ENCODE data around the gene ISL2. TPM values are rescaled to one million over a fixed set of nuclear protein-coding genes. Genes with fewer than 3 reads are reported as not detected.
A peak's percentile ranks its signal among the peaks of the same experiment; 100 is the strongest.

Gene ISL2
- total RNA-seq, 1 donor from 2014 or later: 78.7 TPM

GRCh38 chr15:76346669-76347481, 10.3 kb downstream of the ISL2 start:
- Mint-ChIP-seq H3K9me3 (ENCODE audit: unreplicated experiment) (peaks cover 15% of the 10 kb centered on the region), H3K27ac (ENCODE audit: unreplicated experiment) (no peak overlapping the region), H3K4me3 (ENCODE audit: unreplicated experiment) (peak overlapping the region; percentile 75), H3K4me1 (ENCODE audit: low read depth, unreplicated experiment) (peaks cover 14% of the 10 kb centered on the region), H3K27me3 (ENCODE audit: unreplicated experiment) (peaks cover 25% of the 10 kb centered on the region), H3K36me3 (ENCODE audit: unreplicated experiment) (peaks cover 4% of the 10 kb centered on the region)
- no peak for TF ChIP-seq CTCF (IDR thresholded peaks at IDR 0.05; ENCODE audit: partially characterized antibody, unreplicated experiment)
- peak; percentile 63 for DNase-seq

GRCh38 chr15:76347482-76348055, 11.0 kb downstream of the ISL2 start:
- peaks cover 4% of the 10 kb centered on the region for H3K36me3 Mint-ChIP-seq (ENCODE audit: unreplicated experiment)
- no peak for TF ChIP-seq CTCF (IDR thresholded peaks at IDR 0.05; ENCODE audit: partially characterized antibody, unreplicated experiment)
- H3K9me3 Mint-ChIP-seq (ENCODE audit: unreplicated experiment): peaks cover 11% of the 10 kb centered on the region
- H3K27ac Mint-ChIP-seq (ENCODE audit: unreplicated experiment): no peak overlapping the region
- DNase-seq: no peak
- peaks cover 26% of the 10 kb centered on the region for H3K27me3 Mint-ChIP-seq (ENCODE audit: unreplicated experiment)
- H3K4me3 Mint-ChIP-seq (ENCODE audit: unreplicated experiment): peak overlapping the region; percentile 76
- H3K4me1 Mint-ChIP-seq (ENCODE audit: low read depth, unreplicated experiment): peaks cover 14% of the 10 kb centered on the region

GRCh38 chr15:76349301-76350070, 12.9 kb downstream of the ISL2 start:
- no peak for DNase-seq

GRCh38 chr15:76353023-76353577, 16.5 kb downstream of the ISL2 start:
- H3K9me3 Mint-ChIP-seq (ENCODE audit: unreplicated experiment): peaks cover 2% of the 10 kb centered on the region
- H3K36me3 Mint-ChIP-seq (ENCODE audit: unreplicated experiment): no peaks in the 10 kb centered on the region
- H3K27ac Mint-ChIP-seq (ENCODE audit: unreplicated experiment): no peak overlapping the region
- DNase-seq: no peak
- no peak overlapping the region for H3K4me3 Mint-ChIP-seq (ENCODE audit: unreplicated experiment)
- H3K4me1 Mint-ChIP-seq (ENCODE audit: low read depth, unreplicated experiment): no peaks in the 10 kb centered on the region
- peaks cover 5% of the 10 kb centered on the region for H3K27me3 Mint-ChIP-seq (ENCODE audit: unreplicated experiment)
- TF ChIP-seq CTCF (IDR thresholded peaks at IDR 0.05; ENCODE audit: partially characterized antibody, unreplicated experiment): no peak

More at GRCh38 chr15:76349301-76350070, 12.9 kb downstream of the ISL2 start:
- H3K27ac Mint-ChIP-seq (ENCODE audit: unreplicated experiment): no peak overlapping the region
- peaks cover 12% of the 10 kb centered on the region for H3K4me1 Mint-ChIP-seq (ENCODE audit: low read depth, unreplicated experiment)
- no peak for TF ChIP-seq CTCF (IDR thresholded peaks at IDR 0.05; ENCODE audit: partially characterized antibody, unreplicated experiment)
- peaks cover 1% of the 10 kb centered on the region for H3K36me3 Mint-ChIP-seq (ENCODE audit: unreplicated experiment)
- H3K4me3 Mint-ChIP-seq (ENCODE audit: unreplicated experiment): no peak overlapping the region
- H3K27me3 Mint-ChIP-seq (ENCODE audit: unreplicated experiment): peaks cover 19% of the 10 kb centered on the region
- peaks cover 9% of the 10 kb centered on the region for H3K9me3 Mint-ChIP-seq (ENCODE audit: unreplicated experiment)
